DOHH2 (cell line): ENCODE data around the gene YIPF1.

ENCODE experiments used
- H3F3A ChIP-seq: fragments of 200-600 bp; sonication (generic), shearing (Covaris generic); 2 replicates; pipeline ENCODE4 v1.6.0; 2016; ENCODE audit warnings: antibody characterized with exemption, mild to moderate bottlenecking; ENCODE audit not compliant: control insufficient read depth, insufficient read depth
- H3K27ac ChIP-seq: fragments of 200-600 bp; sonication (generic); 2 replicates; pipeline ENCODE4 v1.5.1; 2014; ENCODE audit warnings: low read depth, mild to moderate bottlenecking, low read length, moderate library complexity
- H3K27me3 ChIP-seq: fragments of 200-600 bp; sonication (generic); 2 replicates; pipeline ENCODE4 v1.6.1; 2014; ENCODE audit warnings: mild to moderate bottlenecking, low read length, mixed read lengths; ENCODE audit not compliant: control insufficient read depth
- H3K36me3 ChIP-seq: fragments of 200-600 bp; sonication (generic); 2 replicates; pipeline ENCODE4 v1.6.1; 2014; ENCODE audit warnings: mild to moderate bottlenecking, low read length, moderate library complexity, mixed read lengths; ENCODE audit not compliant: control insufficient read depth
- H3K4me1 ChIP-seq: fragments of 200-600 bp; sonication (generic); 2 replicates; pipeline ENCODE4 v1.6.1; 2014; ENCODE audit warnings: mild to moderate bottlenecking, low read length, mixed read lengths; ENCODE audit not compliant: control insufficient read depth
- H3K4me2 ChIP-seq: fragments of 200-600 bp; sonication (generic); 2 replicates; pipeline ENCODE4 v1.6.0; 2014; ENCODE audit warnings: mild to moderate bottlenecking, low read length, moderate library complexity
- H3K4me3 ChIP-seq: fragments of 200-600 bp; sonication (generic); 2 replicates; pipeline ENCODE4 v1.5.1; 2014; ENCODE audit warnings: mild to moderate bottlenecking, low read length, mixed read lengths
- H3K79me2 ChIP-seq: fragments of 200-600 bp; sonication (generic); 2 replicates; pipeline ENCODE4 v1.6.1; 2014; ENCODE audit warnings: mild to moderate bottlenecking, low read length, mixed read lengths; ENCODE audit not compliant: control insufficient read depth
- H3K9me2 ChIP-seq: fragments of 200-600 bp; sonication (generic); replicated peaks from 2 replicates; pipeline ENCODE4 v1.6.1; 2014; ENCODE audit warnings: mild to moderate bottlenecking, low read length, mixed read lengths; ENCODE audit not compliant: control insufficient read depth
- H3K9me3 ChIP-seq: fragments of 200-600 bp; sonication (generic); 2 replicates; pipeline ENCODE4 v1.6.1; 2014; ENCODE audit warnings: antibody characterized with exemption, low read length, mixed read lengths; ENCODE audit not compliant: control insufficient read depth, insufficient read depth
- H4K20me1 ChIP-seq: fragments of 200-600 bp; sonication (generic); 2 replicates; pipeline ENCODE4 v1.6.0; 2014; ENCODE audit warnings: low read depth, mild to moderate bottlenecking, antibody characterized with exemption, low read length, moderate library complexity; ENCODE audit not compliant: control insufficient read depth, insufficient read depth
- CTCF ChIP-seq: fragments of 200-600 bp; sonication (generic); IDR thresholded peaks from one replicate; pipeline ENCODE4 v1.5.1; 2014; ENCODE audit warnings: antibody characterized with exemption, mild to moderate bottlenecking, low read depth, low read length; ENCODE audit not compliant: poor library complexity, severe bottlenecking
- EZH2phosphoT487 ChIP-seq: fragments of 200-600 bp; sonication (generic); IDR thresholded peaks from 2 replicates; pipeline ENCODE4 v1.6.1; 2017; ENCODE audit warnings: borderline replicate concordance, mild to moderate bottlenecking, antibody characterized with exemption, low read length, moderate library complexity, mixed read lengths

YIPF1 gene

GRCh38 chr1:53869454-53870117 lies 20.0 kb downstream of the YIPF1 start:
- Histone ChIP-seq H3F3A (no peaks in the 10 kb centered on the region), H4K20me1 (no peaks in the 10 kb centered on the region), H3K4me2 (no peak overlapping the region), H3K4me3 (no peak overlapping the region), H3K9me3 (no peaks in the 10 kb centered on the region), H3K4me1 (peaks cover 6% of the 10 kb centered on the region), H3K79me2 (no peaks in the 10 kb centered on the region), H3K27me3 (no peaks in the 10 kb centered on the region), H3K36me3 (peaks cover 3% of the 10 kb centered on the region; the same call in 1 of the 2 replicates), H3K27ac (no peak overlapping the region), H3K9me2 (no peaks in the 10 kb centered on the region)
- TF ChIP-seq EZH2phosphoT487: no peak
- no peak for TF ChIP-seq CTCF

DNA sequence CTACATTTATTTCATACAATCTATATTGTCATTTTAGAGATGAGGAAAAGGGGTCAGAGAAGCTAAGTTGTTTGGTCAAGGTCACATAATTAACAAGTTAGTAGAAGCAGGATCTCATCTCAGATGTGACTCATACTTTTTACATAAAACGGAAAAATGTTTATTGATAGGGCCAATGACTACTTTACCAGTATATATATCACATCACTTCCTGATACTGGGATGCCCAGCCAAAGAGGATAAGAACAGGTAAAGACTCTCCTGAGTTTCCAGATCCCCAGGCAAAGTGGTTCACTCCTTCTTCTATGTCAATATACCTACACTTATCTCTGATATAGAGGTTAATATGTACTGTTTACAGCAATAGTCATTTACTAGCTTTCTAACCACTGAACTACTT lies 21.0 kb downstream of the YIPF1 start:
- H4K20me1 ChIP-seq: no peaks in the 10 kb centered on the region
- H3K36me3 ChIP-seq: peaks cover 3% of the 10 kb centered on the region; the same call in 1 of the 2 replicates
- H3K79me2 ChIP-seq: no peaks in the 10 kb centered on the region
- no peak overlapping the region for H3K27ac ChIP-seq
- no peaks in the 10 kb centered on the region for H3K9me3 ChIP-seq
- H3K4me1 ChIP-seq: peaks cover 6% of the 10 kb centered on the region
- no peaks in the 10 kb centered on the region for H3K27me3 ChIP-seq
- no peaks in the 10 kb centered on the region for H3K9me2 ChIP-seq
- TF ChIP-seq CTCF (no peak), EZH2phosphoT487 (no peak)
- H3K4me2 ChIP-seq: no peak overlapping the region
- no peaks in the 10 kb centered on the region for H3F3A ChIP-seq
- H3K4me3 ChIP-seq: no peak overlapping the region

DNA sequence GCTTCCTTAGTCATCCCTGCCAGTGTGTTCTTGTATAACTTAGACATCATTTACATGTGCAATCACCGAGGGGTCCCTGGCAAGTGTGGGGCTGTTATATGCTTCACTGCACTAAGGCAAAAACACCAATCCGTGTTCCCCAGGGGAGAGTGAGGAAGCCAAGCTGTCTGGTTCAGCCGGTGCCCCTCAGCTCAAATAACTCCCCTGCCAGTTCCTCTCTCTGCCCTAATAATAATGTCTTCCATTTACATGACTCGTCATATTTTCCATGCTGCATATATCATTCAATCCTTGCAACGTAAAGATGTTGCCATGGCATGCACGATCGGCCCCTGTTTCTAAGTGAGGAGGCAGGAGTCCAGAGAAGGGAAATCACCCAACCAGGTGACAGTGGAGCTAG lies 27.1 kb downstream of the YIPF1 start:
- Histone ChIP-seq H3K4me3 (no peak overlapping the region), H3K27me3 (no peaks in the 10 kb centered on the region), H3K9me2 (no peaks in the 10 kb centered on the region), H4K20me1 (no peaks in the 10 kb centered on the region), H3K9me3 (no peaks in the 10 kb centered on the region), H3K36me3 (no peaks in the 10 kb centered on the region; the same call in 1 of the 2 replicates), H3F3A (no peaks in the 10 kb centered on the region), H3K27ac (no peak overlapping the region), H3K4me1 (peaks cover 21% of the 10 kb centered on the region), H3K79me2 (no peaks in the 10 kb centered on the region), H3K4me2 (peak overlapping the region; percentile 28)
- no peak for TF ChIP-seq CTCF
- no peak for TF ChIP-seq EZH2phosphoT487
